CD4-positive, alpha-beta T cell treated with Interleukin-2 at 100 ng/mL for 4 hours (primary cell): Measurements from ENCODE around the gene C19orf85.
"Not testable (repeated sequence)": the region's sequence is repeated elsewhere in the genome, so short reads cannot be mapped to it uniquely, and the experiment has no call there.

Source experiments
- DNase-seq: peaks from one replicate; pipeline ENCODE4 v3.0.0-alpha.2; 2020; ENCODE audit warnings: low spot score

Gene C19orf85

GRCh38 chr19:55457683-55458457, 6.7 kb downstream of the C19orf85 start:
- no peak for DNase-seq

GRCh38 chr19:55456347-55456746, 8.2 kb downstream of the C19orf85 start:
- no peak for DNase-seq

- no peak for DNase-seq
These were observed 8.8 kb downstream of the C19orf85 start for GRCh38 chr19:55455576-55456235.

- peak; percentile 50 for DNase-seq
These were observed 9.7 kb downstream of the C19orf85 start for GRCh38 chr19:55454787-55455243.

- no peak for DNase-seq
These were observed 10.9 kb downstream of the C19orf85 start for GRCh38 chr19:55453511-55454260.

- DNase-seq: peak; percentile 46
These were observed 11.7 kb downstream of the C19orf85 start for GRCh38 chr19:55452749-55453346.

GRCh38 chr19:55451965-55452748, 12.4 kb downstream of the C19orf85 start:
- DNase-seq: no peak

GRCh38 chr19:55451163-55451964, 13.2 kb downstream of the C19orf85 start:
- no peak for DNase-seq

- DNase-seq: no peak
These were observed 15.1 kb downstream of the C19orf85 start for GRCh38 chr19:55449469-55449868.

GRCh38 chr19:55448175-55448490, 16.4 kb downstream of the C19orf85 start:
- not testable (repeated sequence) for DNase-seq

GRCh38 chr19:55447421-55448174, 17.0 kb downstream of the C19orf85 start:
- no peak for DNase-seq

GRCh38 chr19:55446060-55446459, 18.5 kb downstream of the C19orf85 start:
- DNase-seq: no peak

- no peak for DNase-seq
These were observed 19.9 kb downstream of the C19orf85 start for GRCh38 chr19:55444646-55445045.

- DNase-seq: no peak
These were observed 20.6 kb downstream of the C19orf85 start for GRCh38 chr19:55443824-55444480.

- DNase-seq: no peak
These were observed 21.3 kb downstream of the C19orf85 start, which contains the start of gene SHISA7 for GRCh38 chr19:55443045-55443823. Gene SHISA7, minus strand, starts transcription at chr19:55443300. Its CDS starts 437 bp downstream, at chr19:55442863.

GRCh38 chr19:55442372-55442961, 22.1 kb downstream of the C19orf85 start:
- DNase-seq: no peak

GRCh38 chr19:55441692-55442321, 22.7 kb downstream of the C19orf85 start:
- no peak for DNase-seq

GRCh38 chr19:55441319-55441691, 23.2 kb downstream of the C19orf85 start:
- DNase-seq: no peak
